NOMO-1 treated with DMSO at 0.1 percent for 48 hours (cell line): Measurements from ENCODE around the gene SAYSD1.
A peak's percentile ranks its signal among the peaks of the same experiment; 100 is the strongest.
"Not testable (repeated sequence)": the region's sequence is repeated elsewhere in the genome, so short reads cannot be mapped to it uniquely, and the experiment has no call there.

Experiments
- DNase-seq: peaks from one replicate; lab custom pipeline; 2025; ENCODE audit not compliant: unreplicated experiment; lab: John Stamatoyannopoulos, UW

SAYSD1 gene

GRCh38 chr6:39114704-39115599, at the start of gene SAYSD1:
TSS of gene SAYSD1 (minus strand) at chr6:39115186. CDS start at chr6:39115089, 97 bp downstream.
- DNase-seq: peak; percentile 90

GRCh38 chr6:39157511-39157910, 42.5 kb upstream of the SAYSD1 start:
- DNase-seq: no peak

DNA sequence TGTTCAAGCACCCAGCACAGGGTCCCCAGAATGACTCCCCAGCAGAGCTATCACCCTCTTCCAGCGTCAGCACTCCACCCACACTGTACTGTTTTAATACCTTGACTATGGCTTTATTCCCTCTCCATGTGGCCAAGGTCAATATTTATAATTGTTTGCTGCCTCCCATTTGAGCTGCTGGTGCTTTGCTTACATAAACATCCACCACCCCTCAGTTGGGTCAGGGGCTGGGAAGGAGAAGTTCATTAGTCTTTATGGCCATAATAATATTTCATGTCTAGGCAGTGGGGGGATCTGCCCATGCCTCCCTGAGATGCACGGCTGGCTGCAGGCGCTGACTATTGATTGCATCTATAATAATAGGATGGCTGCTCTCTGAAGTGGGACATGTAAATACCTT, 41.8 kb upstream of the SAYSD1 start:
- no peak for DNase-seq

DNA sequence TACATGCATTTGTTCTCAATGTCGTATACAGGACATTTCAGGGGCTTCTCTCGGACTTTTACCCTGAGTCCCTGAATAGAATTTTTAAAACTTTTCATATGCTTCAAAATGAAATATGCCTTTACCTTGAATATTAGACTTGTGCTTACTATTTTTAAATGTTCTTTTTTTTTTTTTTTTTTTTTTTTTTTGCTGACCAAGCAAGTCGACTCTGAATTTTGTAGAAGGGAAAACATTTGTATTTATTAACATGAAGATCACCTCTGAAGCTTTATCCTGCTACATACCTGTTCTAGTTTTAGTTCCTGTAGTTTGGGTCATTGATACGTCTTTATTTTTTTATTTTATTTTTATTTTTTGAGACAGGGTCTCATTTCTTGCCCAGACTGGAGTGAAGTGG, 39.7 kb upstream of the SAYSD1 start:
- no peak for DNase-seq

DNA sequence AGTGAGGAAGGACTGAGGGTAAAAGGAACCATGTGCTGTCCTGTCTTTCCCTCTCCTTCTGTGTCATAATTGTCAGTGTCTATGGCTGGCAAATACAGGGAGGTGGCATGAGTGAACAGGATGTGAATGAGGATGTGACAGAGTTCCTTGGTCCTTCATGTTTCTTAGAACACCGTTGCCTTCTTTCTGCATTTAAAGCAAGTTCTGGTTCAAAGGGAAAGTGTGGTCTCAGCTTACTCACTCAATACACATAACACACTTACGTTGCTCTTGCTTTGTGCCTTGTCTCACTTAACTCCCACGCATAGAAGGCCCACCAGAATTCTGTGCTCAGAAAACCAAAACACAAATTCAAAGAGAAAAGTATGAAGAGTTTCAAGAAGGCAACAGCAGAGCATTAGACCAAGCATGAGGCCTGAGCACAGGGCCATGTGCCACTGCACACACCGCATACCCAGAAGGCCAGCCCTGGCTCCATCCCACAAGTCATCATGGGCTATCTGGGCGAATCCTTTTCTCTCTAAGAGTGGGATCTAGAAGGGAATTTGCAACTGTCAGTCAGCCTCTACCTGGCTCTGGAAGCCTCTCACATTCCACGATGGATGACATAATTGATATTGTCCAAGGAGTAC, 38.9 kb upstream of the SAYSD1 start:
- no peak for DNase-seq

DNA sequence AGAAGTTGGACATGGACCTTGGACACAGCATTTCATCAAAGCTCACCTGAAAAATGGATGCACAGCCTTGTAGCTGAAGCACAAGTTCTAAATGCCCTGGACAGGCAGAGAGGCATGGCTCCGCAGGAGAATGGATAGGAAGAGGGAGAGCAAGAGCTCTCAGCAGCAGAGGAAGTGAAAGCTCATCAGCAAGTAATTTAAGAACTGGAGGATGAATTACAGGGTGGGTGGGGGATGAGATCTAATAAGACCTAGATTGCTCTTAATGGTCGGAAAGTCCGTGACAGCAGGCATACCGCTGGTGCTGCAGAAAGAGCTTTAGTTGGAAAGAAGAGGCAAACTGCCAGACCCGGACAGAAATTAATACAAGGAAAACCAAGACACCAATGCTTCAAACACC, 37.3 kb upstream of the SAYSD1 start:
- DNase-seq: peak; percentile 66

DNA sequence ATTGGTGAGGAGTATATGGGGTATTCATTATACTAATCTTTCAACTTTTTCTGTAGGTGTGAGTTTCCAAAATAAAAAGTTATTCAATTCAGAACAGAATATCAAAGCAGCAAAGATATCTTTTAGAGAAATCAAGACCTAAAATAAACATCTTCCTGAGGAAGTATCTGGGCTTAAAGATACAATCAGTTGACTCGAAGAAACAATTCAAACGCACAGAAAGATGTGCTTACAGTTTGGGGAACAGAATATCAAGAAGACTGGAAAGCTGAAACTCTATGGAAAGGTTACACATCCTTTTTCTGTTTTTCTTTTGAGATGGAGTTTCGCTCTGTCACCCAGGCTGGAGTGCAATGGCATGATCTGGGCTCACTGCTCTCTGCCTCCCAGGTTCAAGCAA, 36.2 kb upstream of the SAYSD1 start:
- DNase-seq: no peak

GRCh38 chr6:39144481-39145173, 29.6 kb upstream of the SAYSD1 start:
- no peak for DNase-seq

GRCh38 chr6:39143238-39143930, 28.4 kb upstream of the SAYSD1 start:
- no peak for DNase-seq

GRCh38 chr6:39140556-39141167, 25.7 kb upstream of the SAYSD1 start:
- DNase-seq: no peak

- DNase-seq: peak; percentile 9
Observed at GRCh38 chr6:39137245-39137644, 22.3 kb upstream of the SAYSD1 start.

- not testable (repeated sequence) for DNase-seq
Observed at GRCh38 chr6:39136207-39136606, 21.2 kb upstream of the SAYSD1 start.

DNA sequence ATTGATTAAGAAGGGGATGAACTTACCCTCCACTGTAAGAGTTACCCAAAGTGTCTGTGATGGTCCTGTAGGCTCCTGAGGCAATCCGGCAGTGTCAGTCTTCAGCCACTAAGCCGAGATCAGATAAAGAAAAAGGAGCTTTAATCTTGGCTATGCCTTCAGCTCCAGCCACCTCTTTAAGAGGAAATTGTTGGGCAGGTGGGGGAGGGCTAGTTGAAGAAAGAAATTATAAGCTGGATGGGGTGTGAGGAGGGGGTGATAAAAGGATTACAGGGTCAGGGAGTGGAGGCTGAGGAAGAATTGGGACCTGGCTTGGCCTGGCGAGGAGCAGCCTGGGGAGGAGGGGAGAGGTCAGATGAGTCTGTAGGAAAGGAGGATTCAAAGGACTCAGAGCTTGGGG, 19.8 kb upstream of the SAYSD1 start:
- DNase-seq: not testable (repeated sequence)

- DNase-seq: no peak
Observed at GRCh38 chr6:39130691-39131090, 15.7 kb upstream of the SAYSD1 start.

- no peak for DNase-seq
Observed at GRCh38 chr6:39128832-39129231, 13.8 kb upstream of the SAYSD1 start.

- DNase-seq: no peak
Observed at GRCh38 chr6:39128106-39128505, 13.1 kb upstream of the SAYSD1 start.

DNA sequence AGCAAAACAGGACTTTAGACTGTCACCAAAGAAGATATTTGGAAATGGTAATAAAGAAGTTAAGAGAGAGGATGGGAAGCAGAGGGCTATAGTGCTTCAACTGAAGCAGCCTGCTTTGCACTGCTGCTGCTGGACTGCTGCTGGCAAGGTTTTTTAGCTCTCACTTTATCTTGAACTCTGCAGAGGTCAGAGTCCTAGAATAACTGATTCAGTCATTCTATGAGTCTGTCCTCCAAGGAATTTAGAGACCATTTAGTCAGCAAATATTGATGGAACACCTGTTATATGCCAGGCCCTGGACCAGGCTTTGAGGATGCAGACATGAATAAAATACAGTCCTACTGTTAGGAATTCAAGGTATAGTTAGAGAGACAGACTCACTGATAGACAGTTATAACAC, 9.1 kb upstream of the SAYSD1 start:
- DNase-seq: no peak

GRCh38 chr6:39118921-39119320, 3.9 kb upstream of the SAYSD1 start:
- DNase-seq: no peak

DNA sequence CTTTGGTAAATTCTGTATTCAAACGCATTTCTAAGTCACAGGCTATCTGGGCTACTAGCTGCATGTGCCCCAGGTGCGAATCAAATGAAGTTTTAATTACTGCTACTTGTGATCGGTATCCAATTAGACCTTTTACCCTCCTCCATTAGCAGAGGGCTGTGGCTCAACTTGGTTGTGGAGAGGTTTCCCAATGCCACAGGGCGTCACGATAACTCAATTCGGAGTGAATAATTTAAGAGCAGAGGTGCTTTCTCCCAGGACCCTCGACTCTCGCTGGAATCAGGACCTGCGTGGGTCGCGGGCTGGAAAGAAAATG, 640 bp downstream of the SAYSD1 start:
- DNase-seq: peak; percentile 64

GRCh38 chr6:39113788-39114187, 1.2 kb downstream of the SAYSD1 start:
- DNase-seq: no peak

DNA sequence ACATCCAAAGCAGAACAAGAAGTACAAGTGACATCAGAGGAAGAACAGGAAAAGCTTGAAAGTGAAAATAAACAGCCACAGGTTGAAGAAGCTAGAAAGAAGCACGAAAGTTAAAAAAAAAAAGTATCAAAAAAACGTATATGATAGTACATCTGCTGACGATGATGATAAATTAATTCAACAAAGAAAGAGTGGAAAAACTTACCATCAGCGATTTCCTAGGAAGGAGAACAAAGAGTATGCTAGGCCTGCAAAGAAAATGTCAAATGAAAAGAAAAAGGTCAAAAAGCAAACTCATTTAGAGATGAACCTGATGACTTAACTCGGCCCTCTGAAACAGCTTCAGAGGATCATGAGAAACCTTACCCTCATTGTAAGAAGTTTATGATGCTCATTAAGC, 3.7 kb downstream of the SAYSD1 start:
- no peak for DNase-seq
